ENCODE results near the gene GMPPA. TPM values are rescaled to one million over a fixed set of nuclear protein-coding genes. Genes with fewer than 3 reads are reported as not detected.

The GMPPA gene
- total and polyA plus RNA-seq, 9 of the 15 experiments (the other 6 are each of a cell fraction or from before 2014, with no cell fraction given): 7.0 to 101 (median 66.7) TPM

GRCh38 chr2:219508971-219509779 is 10.5 kb downstream of the GMPPA start (continued):
- TF ChIP-seq ZNF354B (CRISPR knock-in tag; IDR thresholded peaks at IDR 0.05) (no peak), ZBTB17 (CRISPR knock-in tag; IDR thresholded peaks at IDR 0.05) (no peak), ZNF77 (CRISPR knock-in tag; IDR thresholded peaks at IDR 0.05) (no peak), MYNN (IDR thresholded peaks at IDR 0.05) (no peak), MYNN (CRISPR knock-in tag; IDR thresholded peaks at IDR 0.05) (no peak), DMBX1 (CRISPR knock-in tag; IDR thresholded peaks at IDR 0.05; ENCODE audit: borderline replicate concordance) (no peak), CBFA2T2 (conservative IDR thresholded peaks at IDR 0.05) (peak; percentile 40), FOXM1 (IDR thresholded peaks at IDR 0.05; ENCODE audit: low read depth) (no peak), FOXM1 (CRISPR knock-in tag; IDR thresholded peaks at IDR 0.05; ENCODE audit: low read depth) (no peak), HNRNPLL (IDR thresholded peaks at IDR 0.05; ENCODE audit: low read depth, low read length, poor library complexity, severe bottlenecking) (no peak), HMBOX1 (IDR thresholded peaks at IDR 0.05) (no peak), ID3 (CRISPR knock-in tag; IDR thresholded peaks at IDR 0.05) (no peak), ID3 (tag; IDR thresholded peaks at IDR 0.05) (no peak), E2F1 (CRISPR knock-in tag; IDR thresholded peaks at IDR 0.05) (no peak), TRIM28 (IDR thresholded peaks at IDR 0.05) (no peak), PHF21A (IDR thresholded peaks at IDR 0.05; ENCODE audit: borderline replicate concordance, low read depth) (no peak), CXXC5 (CRISPR knock-in tag; IDR thresholded peaks at IDR 0.05) (no peak), FOXJ3 (CRISPR knock-in tag; IDR thresholded peaks at IDR 0.05) (no peak), RREB1 (CRISPR knock-in tag; IDR thresholded peaks at IDR 0.05) (no peak), MTF1 (CRISPR knock-in tag; IDR thresholded peaks at IDR 0.05; ENCODE audit: borderline replicate concordance) (no peak), FOSL1 (tag; conservative IDR thresholded peaks at IDR 0.05) (no peak), RBFOX2 (IDR thresholded peaks at IDR 0.05; ENCODE audit: low read depth, low read length) (peak; percentile 43; the same call in 1 of the 2 replicates), MAFF (IDR thresholded peaks at IDR 0.05; ENCODE audit: low read length) (no peak)

Measured in K562 (cell line).